H1 (cell line): ENCODE measurements around the gene DGKZ. TPM values are rescaled to one million over a fixed set of nuclear protein-coding genes. Genes with fewer than 3 reads are reported as not detected.

Experiments used
- CTCF ChIA-PET: fragments of 300-600 bp; sonication (Branson Sonifier 250); formaldehyde crosslinking; loops from one replicate; lab custom pipeline; 2021; ENCODE audit not compliant: partially characterized antibody; lab: Charles Lee
- POLR2A ChIA-PET: fragments of 300-600 bp; sonication (Branson Sonifier 250); formaldehyde crosslinking; loops from one replicate; lab custom pipeline; 2021; ENCODE audit warnings: inconsistent platforms; ENCODE audit not compliant: partially characterized antibody; lab: Charles Lee
- DNase-seq, 2 experiments: peaks; one replicate each; pipeline versions ENCODE4 v3.0.0 to v3.0.0-alpha.2; 2010 to 2022; ENCODE audit warnings: low spot score in 2 of 2, low read depth in 1 of 2, mixed read lengths in 1 of 2
- FAIRE-seq: peaks from 2 replicates; lab custom pipeline; 2011; peaks lifted over from hg19 to GRCh38; lab: Jason Lieb, UNC
- H2AFZ ChIP-seq: 2 replicates; pipeline ENCODE4 v1.8.1; 2012; ENCODE audit warnings: low read length, inconsistent platforms
- H2AK5ac ChIP-seq: 2 replicates; pipeline ENCODE4 v1.6.1; 2013; ENCODE audit warnings: low read depth, low read length
- H2BK120ac ChIP-seq: replicated peaks from 2 replicates; pipeline ENCODE3; 2013; ENCODE audit warnings: low read depth, low read length, inconsistent platforms
- H2BK12ac ChIP-seq: 2 replicates; pipeline ENCODE4 v1.6.1; 2013; ENCODE audit warnings: low read depth, low read length
- H2BK15ac ChIP-seq: 2 replicates; pipeline ENCODE4 v1.6.1; 2013; ENCODE audit warnings: low read length
- H2BK20ac ChIP-seq: 2 replicates; pipeline ENCODE4 v1.6.1; 2013; ENCODE audit warnings: low read length
- H2BK5ac ChIP-seq: 2 replicates; pipeline ENCODE4 v1.6.1; 2013; ENCODE audit warnings: low read depth, low read length
- H3K14ac ChIP-seq: 2 replicates; pipeline ENCODE4 v1.6.1; 2013; ENCODE audit warnings: inconsistent platforms; ENCODE audit not compliant: insufficient read length
- H3K18ac ChIP-seq: 2 replicates; pipeline ENCODE4 v1.6.1; 2013; ENCODE audit warnings: low read length; ENCODE audit errors: extremely low read depth
- H3K23ac ChIP-seq: 2 replicates; pipeline ENCODE4 v1.6.1; 2013; ENCODE audit warnings: inconsistent platforms; ENCODE audit not compliant: insufficient read length
- H3K23me2 ChIP-seq: 2 replicates; pipeline ENCODE4 v1.6.1; 2013; ENCODE audit warnings: low read depth, low read length
- H3K27ac ChIP-seq: 2 replicates; pipeline ENCODE4 v1.6.1; 2011; ENCODE audit warnings: low read depth, low read length, inconsistent platforms
- H3K27me3 ChIP-seq, 4 experiments: replicated peaks in 1 of 4; 1 replicate in 1 of 4; 2 replicates in 3 of 4; pipeline versions ENCODE4 v1.6.1 to v1.8.1; 2011 to 2013; ENCODE audit warnings: low read length in 3 of 4, mild to moderate bottlenecking in 3 of 4, inconsistent platforms in 2 of 4, mixed read lengths in 2 of 4, moderate library complexity in 1 of 4; ENCODE audit not compliant: control insufficient read depth in 3 of 4, insufficient read depth in 3 of 4; ENCODE audit errors: extremely low read depth in 1 of 4
- H3K36me3 ChIP-seq, 4 experiments: 2 replicates each; pipeline versions ENCODE4 v1.6.1 to v1.8.1; 2011 to 2013; ENCODE audit warnings: mild to moderate bottlenecking in 4 of 4, low read length in 3 of 4, moderate library complexity in 2 of 4, control low read depth in 1 of 4, inconsistent platforms in 1 of 4; ENCODE audit not compliant: insufficient read depth in 4 of 4, control insufficient read depth in 2 of 4
- H3K4ac ChIP-seq: replicated peaks from 2 replicates; pipeline ENCODE3; 2013; ENCODE audit warnings: low read length, low read depth, mixed read lengths, inconsistent platforms; ENCODE audit not compliant: insufficient read length
- H3K4me1 ChIP-seq, 4 experiments: replicated peaks in 1 of 4; 1 replicate in 1 of 4; 2 replicates in 3 of 4; pipeline versions ENCODE4 v1.6.1 to v1.8.1; 2011 to 2013; ENCODE audit warnings: low read length in 3 of 4, inconsistent platforms in 2 of 4, mixed read lengths in 1 of 4; ENCODE audit not compliant: insufficient read depth in 4 of 4, control insufficient read depth in 3 of 4
- H3K4me2 ChIP-seq, 2 experiments: 2 replicates each; pipeline versions ENCODE4 v1.6.1 to v1.8.1; 2011 to 2013; ENCODE audit warnings: low read depth in 2 of 2, low read length in 2 of 2, control low read depth in 1 of 2, inconsistent platforms in 1 of 2, mild to moderate bottlenecking in 1 of 2; ENCODE audit not compliant: insufficient read depth in 1 of 2
- H3K4me3 ChIP-seq, 4 experiments: fragments of 200-600, 300-600 bp in 1 of 4; sonication (generic), shearing (Covaris generic), sonication (Bioruptor Twin) in 1 of 4; 2 replicates each; pipeline versions ENCODE4 v1.5.1 to v1.8.1; 2011 to 2016; ENCODE audit warnings: low read length in 4 of 4, low read depth in 3 of 4, control low read depth in 2 of 4, inconsistent platforms in 2 of 4, mild to moderate bottlenecking in 2 of 4, mixed read lengths in 1 of 4, moderate library complexity in 1 of 4; ENCODE audit not compliant: insufficient read depth in 2 of 4; ENCODE audit errors: extremely low read depth in 1 of 4
- H3K56ac ChIP-seq: replicated peaks from 2 replicates; pipeline ENCODE3; 2013; ENCODE audit warnings: low read depth, mild to moderate bottlenecking, mixed read lengths, low read length, inconsistent platforms; ENCODE audit not compliant: insufficient read length
- H3K79me1 ChIP-seq: 2 replicates; pipeline ENCODE4 v1.6.1; 2013; ENCODE audit warnings: low read depth, low read length, control low read depth
- H3K79me2 ChIP-seq, 2 experiments: 2 replicates each; pipeline versions ENCODE4 v1.6.1 to v1.8.1; 2012 to 2013; ENCODE audit warnings: low read length in 2 of 2, mild to moderate bottlenecking in 2 of 2, inconsistent platforms in 1 of 2; ENCODE audit not compliant: insufficient read depth in 2 of 2, control insufficient read depth in 1 of 2
- H3K9ac ChIP-seq, 4 experiments: replicated peaks in 1 of 4; 1 replicate in 1 of 4; 2 replicates in 3 of 4; pipeline versions ENCODE4 v1.6.1 to v1.8.1; 2011 to 2013; ENCODE audit warnings: low read depth in 3 of 4, low read length in 3 of 4, control low read depth in 2 of 4, mild to moderate bottlenecking in 2 of 4, moderate library complexity in 2 of 4, inconsistent platforms in 1 of 4; ENCODE audit errors: extremely low read depth in 1 of 4
- H3K9me3 ChIP-seq, 2 experiments: 2 replicates each; pipeline versions ENCODE4 v1.6.1 to v1.8.1; 2012 to 2013; ENCODE audit warnings: mild to moderate bottlenecking in 2 of 2, moderate library complexity in 2 of 2, control low read depth in 1 of 2, inconsistent platforms in 1 of 2, low read depth in 1 of 2, low read length in 1 of 2, mixed read lengths in 1 of 2; ENCODE audit not compliant: insufficient read depth in 2 of 2
- H4K20me1 ChIP-seq, 2 experiments: replicated peaks in 1 of 2; 2 replicates each; pipeline versions ENCODE3 to v1.8.1; 2011 to 2013; ENCODE audit warnings: inconsistent platforms in 2 of 2, low read length in 2 of 2, mild to moderate bottlenecking in 1 of 2; ENCODE audit not compliant: insufficient read depth in 2 of 2, control insufficient read depth in 1 of 2
- H4K5ac ChIP-seq: 2 replicates; pipeline ENCODE4 v1.6.1; 2013; ENCODE audit warnings: low read length, low read depth, mixed read lengths, inconsistent platforms; ENCODE audit not compliant: insufficient read length
- H4K8ac ChIP-seq: 2 replicates; pipeline ENCODE4 v1.8.0; 2013; ENCODE audit warnings: mild to moderate bottlenecking, moderate library complexity, low read length, inconsistent platforms; ENCODE audit not compliant: insufficient read depth; ENCODE audit errors: extremely low read depth
- H4K91ac ChIP-seq: replicated peaks from 2 replicates; pipeline ENCODE3; 2013; ENCODE audit warnings: low read length, mixed read lengths, inconsistent platforms; ENCODE audit not compliant: insufficient read length
- KDM1A ChIP-seq: fragments of 200-600, 300-600 bp; sonication (generic); IDR thresholded peaks from 2 replicates; pipeline ENCODE4 v1.7.1; 2016; ENCODE audit warnings: mild to moderate bottlenecking, low read length, borderline replicate concordance
- TCF12 ChIP-seq: IDR thresholded peaks from 2 replicates; pipeline ENCODE4 v1.6.1; 2011; ENCODE audit warnings: low read depth, mild to moderate bottlenecking, low read length
- WGBS, 2 experiments: shearing (Covaris generic) in 1 of 2; methylation state at CpG; one replicate each; pipeline versions ENCODE4 v1.1.6 to v1.1.7; 2013 to 2015; ENCODE audit warnings: low lambda C conversion rate in 2 of 2, mixed read lengths in 2 of 2, inconsistent platforms in 1 of 2, low coverage in 1 of 2, missing lambda C conversion rate in 1 of 2; ENCODE audit not compliant: insufficient replicate concordance in 2 of 2, insufficient coverage in 1 of 2, insufficient read length in 1 of 2; ENCODE audit errors: extremely low coverage in 1 of 2, missing lambda C conversion rate in 1 of 2; 5-methylcytosine and 5-hydroxymethylcytosine counted together
- polyA plus RNA-seq, 7 experiments: library from polyadenylated mRNA; depleted of rRNA in 3 of 7; stranded (reverse) in 5 of 7; unstranded in 2 of 7; fragments of >200 nt in 5 of 7; fragments of 200-250 nt in 2 of 7; gene quantifications; 1 replicate in 5 of 7; 2 replicates in 1 of 7; 4 replicates in 1 of 7; pipeline versions ENCODE4 v1.2.1 to v1.2.3, GENCODE V29; 2011 to 2013; ENCODE audit warnings: missing spikeins in 2 of 7, mixed read lengths in 2 of 7
- total RNA-seq: library from RNA; stranded (reverse); fragmentation: NEBNext Ultra II Directional; extraction: Animal tissue kit (Norgen Biotek cat#: 25700); gene quantifications from 2 replicates; pipeline ENCODE4 v1.2.1, GENCODE V29; 2021

Gene DGKZ
- total and polyA plus RNA-seq, 2 of the 8 experiments (the other 6 are each of a cell fraction or from before 2014, with no cell fraction given), result 84.4 to 184 TPM

DNA sequence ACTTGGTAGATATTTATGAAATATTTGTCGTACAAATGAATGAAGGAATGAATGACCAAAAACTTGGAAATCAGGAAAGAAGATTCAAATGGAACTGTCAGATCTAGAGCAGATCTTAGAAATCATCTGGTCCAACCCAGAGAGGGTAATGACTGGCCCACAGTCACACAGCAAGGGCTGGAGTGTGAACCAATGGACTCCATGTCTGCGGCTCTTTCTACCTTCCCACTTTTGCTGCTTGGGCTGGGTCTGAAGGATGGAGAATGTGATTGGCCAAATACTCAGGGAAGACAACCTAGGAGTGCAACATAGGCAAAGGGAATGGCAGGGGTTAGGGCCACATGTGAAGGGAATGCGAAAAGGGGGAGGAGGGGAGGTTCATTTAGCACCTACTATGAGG is 5.8 kb upstream of the DGKZ start:
- peak overlapping the region; percentile 40 for H3K4ac ChIP-seq
- peak overlapping the region in 1 of 2 experiments; percentile 8; a peak in 1 of 4 replicates for H3K4me2 ChIP-seq
- H3K27ac ChIP-seq, result no peak overlapping the region
- no peaks in the 10 kb centered on the region for H3K36me3 ChIP-seq
- peak overlapping the region; percentile 93; the same call in 1 of the 2 replicates for H2AK5ac ChIP-seq
- no peak overlapping the region for H2AFZ ChIP-seq
- no peak overlapping the region for H3K23ac ChIP-seq
- peaks cover 2% of the 10 kb centered on the region; the same call in 1 of the 2 replicates for H3K23me2 ChIP-seq
- TF ChIP-seq TCF12 (no peak), KDM1A (peak; percentile 82)
- ChIA-PET CTCF (interaction anchor here (0.9 to 44.5 kb wide), 5 partner anchors 1 to 48 kb away, joined by 3 to 1004 read pairs (median 13); partner anchors contain the start of genes DGKZ and MDK), POLR2A (interaction anchor here (0.6 to 2.7 kb wide), 6 partner anchors 8 to 98 kb away, joined by 3 to 11 read pairs (median 4); no protein-coding TSS in a partner anchor)
- peak overlapping the region; percentile 30 for H2BK120ac ChIP-seq
- no peaks in the 10 kb centered on the region for H3K79me2 ChIP-seq
- peaks cover 0 to 5% (median 3%) of the 10 kb centered on the region in 4 experiments; a peak in 1 of 7 replicates for H3K27me3 ChIP-seq
- no peak overlapping the region for H3K14ac ChIP-seq
- peak overlapping the region; percentile 83 for H2BK20ac ChIP-seq
- H4K8ac ChIP-seq, result no peak overlapping the region
- FAIRE-seq (no peak), DNase-seq (no peak)
- H4K20me1 ChIP-seq, result no peaks in the 10 kb centered on the region
- WGBS, 2 experiments, result 83% methylated on average over 3 of the region's 3 CpGs; no CpG with 5 or more reads in 1 of the 2 experiments
- no peaks in the 10 kb centered on the region for H3K9me3 ChIP-seq
- H3K9ac ChIP-seq, result no peak overlapping the region
- no peak overlapping the region for H4K5ac ChIP-seq
- peak overlapping the region; percentile 55; the same call in 1 of the 2 replicates for H2BK5ac ChIP-seq
- peak overlapping the region; percentile 3; the same call in 1 of the 2 replicates for H2BK15ac ChIP-seq
- no peak overlapping the region for H3K4me3 ChIP-seq
- peak overlapping the region; percentile 97; the same call in 1 of the 2 replicates for H2BK12ac ChIP-seq
- H3K18ac ChIP-seq, result peak overlapping the region; percentile 68; the same call in 1 of the 2 replicates
- no peak overlapping the region for H3K56ac ChIP-seq
- peak overlapping the region; percentile 89 for H4K91ac ChIP-seq
- 0 out of 2 replicates have a peak, but pooled peaks cover 3% of the 10 kb centered on the region for H3K79me1 ChIP-seq
- peaks cover 38 to 62% (median 51%) of the 10 kb centered on the region in 4 experiments for H3K4me1 ChIP-seq
